HG03280 (cell line): Measurements from ENCODE around the gene NAPG.
"Not testable (repeated sequence)": the region's sequence is repeated elsewhere in the genome, so short reads cannot be mapped to it uniquely, and the experiment has no call there.

ENCODE experiments used
- ATAC-seq: cut with Tn5 transposase; IDR thresholded peaks from one replicate; pipeline ENCODE4 v1.9.1; 2021; ENCODE audit warnings: mild to moderate bottlenecking, moderate library complexity; ENCODE audit not compliant: unreplicated experiment

Gene NAPG

DNA sequence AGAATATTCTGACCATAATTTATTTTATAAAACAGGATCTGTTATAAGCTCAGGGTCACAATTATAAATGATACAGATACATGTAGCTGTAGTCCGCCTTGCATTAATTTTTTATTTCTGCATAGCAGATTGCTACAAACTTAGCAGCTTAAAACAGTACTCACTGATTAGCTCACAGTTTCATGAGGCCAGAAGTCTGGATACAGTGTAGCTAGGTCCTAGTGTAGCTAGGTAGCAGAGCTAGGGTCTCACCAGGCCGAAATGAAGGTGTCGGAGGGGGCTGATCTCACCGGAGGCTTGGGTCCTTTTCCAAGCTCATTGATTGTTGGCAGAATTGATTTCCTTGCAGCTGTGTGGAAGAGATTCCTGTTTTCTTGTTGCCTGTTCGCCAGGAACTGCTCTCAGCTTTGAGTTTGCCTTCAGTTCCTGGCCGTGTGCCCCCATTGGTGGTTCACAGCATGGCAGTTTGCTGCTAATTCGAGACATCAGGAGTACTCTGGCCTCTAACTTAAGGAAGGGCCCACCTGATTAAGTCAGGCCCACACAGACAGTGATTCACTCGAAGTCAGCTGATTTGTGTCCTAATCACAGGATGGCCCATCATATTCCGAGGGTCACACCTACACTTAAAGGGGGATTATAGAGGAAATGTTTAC, 18.4 kb downstream of the NAPG start:
- no peak for ATAC-seq

- no peak for ATAC-seq
These were observed 20.9 kb downstream of the NAPG start for GRCh38 chr18:10546557-10547300.

DNA sequence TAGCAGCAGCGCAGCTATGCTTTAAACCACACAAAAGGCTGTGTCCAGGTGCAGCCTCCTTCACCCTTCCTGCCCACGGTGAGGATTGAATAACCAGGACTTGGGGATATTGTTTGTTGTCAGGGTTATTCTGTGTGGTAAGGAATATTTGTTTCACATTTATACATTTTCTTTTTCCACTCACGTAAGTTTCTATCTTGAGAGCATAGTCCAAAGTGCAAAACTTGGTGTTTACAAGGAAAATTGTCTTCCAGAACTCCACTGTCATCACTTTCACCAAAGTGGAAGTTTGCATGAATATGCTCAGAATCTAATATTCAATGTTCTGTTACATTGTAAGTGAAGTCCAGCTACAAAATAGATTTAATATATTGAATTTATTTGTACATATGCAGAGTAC, 26.4 kb downstream of the NAPG start:
- no peak for ATAC-seq

GRCh38 chr18:10556251-10556650, 30.4 kb downstream of the NAPG start:
- not testable (repeated sequence) for ATAC-seq

GRCh38 chr18:10557085-10557677, 31.4 kb downstream of the NAPG start:
- no peak for ATAC-seq

DNA sequence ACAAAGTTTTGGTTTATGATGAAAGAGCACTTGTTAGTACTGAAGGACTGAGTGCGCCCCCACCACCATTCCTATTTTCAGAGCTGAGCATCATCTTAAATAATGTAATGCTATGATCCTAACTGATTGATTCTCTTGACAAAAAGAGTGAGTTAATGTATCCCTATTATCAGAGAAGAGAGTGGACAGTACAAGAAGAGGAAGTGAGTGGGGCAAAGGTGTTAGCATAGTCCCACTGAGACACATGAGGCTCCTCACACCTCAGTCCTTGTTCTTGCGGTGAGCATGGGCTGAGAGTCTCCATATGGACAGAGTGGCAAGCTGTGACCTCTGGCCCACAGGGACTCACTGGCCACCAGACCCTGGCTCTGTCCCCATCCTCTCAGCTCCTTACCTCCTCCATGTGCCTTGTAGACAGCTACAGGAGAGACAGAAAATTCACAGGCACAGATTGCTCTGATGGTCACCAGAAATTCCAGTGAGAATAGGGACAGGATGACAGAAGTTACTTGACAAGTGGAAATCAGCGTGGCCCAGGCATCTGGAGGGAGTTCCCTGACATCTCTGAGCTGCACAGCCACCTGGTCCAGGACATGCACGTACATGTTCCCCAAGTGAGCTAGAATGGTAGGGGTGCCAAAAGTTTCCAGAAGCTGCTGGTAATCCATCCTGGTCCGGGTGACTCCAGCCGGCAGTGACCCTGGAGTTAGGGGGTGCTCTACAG, 32.6 kb downstream of the NAPG start:
- ATAC-seq, result no peak

GRCh38 chr18:10558967-10559298, 33.1 kb downstream of the NAPG start:
- ATAC-seq, result no peak

- no peak for ATAC-seq
These were observed 34.0 kb downstream of the NAPG start for GRCh38 chr18:10559553-10560451.

- ATAC-seq, result no peak
These were observed 34.7 kb downstream of the NAPG start for GRCh38 chr18:10560452-10561045.

DNA sequence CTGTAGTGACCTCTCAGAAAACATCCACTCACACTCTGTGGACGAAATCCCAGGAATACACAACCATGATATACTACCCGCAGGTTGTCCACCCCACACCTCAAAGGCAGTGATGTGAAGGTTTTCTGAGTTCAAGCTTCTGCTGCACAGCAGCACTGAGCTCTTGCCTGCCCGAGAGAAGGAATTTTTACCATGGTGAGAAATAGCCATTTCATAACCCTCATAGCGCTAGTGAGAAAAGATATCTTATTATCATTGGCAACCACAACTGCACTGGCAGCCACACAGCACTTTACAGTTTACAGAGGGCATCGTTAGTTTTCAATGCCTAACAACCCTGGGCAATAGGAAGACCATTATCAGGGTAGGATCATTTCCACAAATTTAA, 36.9 kb downstream of the NAPG start:
- ATAC-seq, result no peak

DNA sequence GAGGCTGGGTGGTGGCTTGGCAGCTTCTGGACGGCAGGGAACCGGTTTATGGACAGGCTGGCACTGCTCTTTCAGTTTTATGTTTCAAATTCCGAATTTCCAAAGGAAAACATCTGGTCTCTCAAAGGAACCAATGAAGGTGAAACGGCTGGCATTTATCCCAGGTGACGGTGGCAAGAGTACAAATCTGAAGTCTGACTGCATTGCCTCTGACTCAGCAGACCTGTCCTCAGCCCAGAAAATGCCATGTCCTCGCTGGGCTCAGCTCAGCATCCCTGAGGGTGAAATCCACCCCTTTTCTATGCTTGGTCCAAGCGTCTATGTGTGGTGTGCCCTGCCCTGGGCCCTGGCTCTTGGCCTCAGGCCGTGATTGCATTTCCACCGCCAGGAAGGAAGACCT, 38.1 kb downstream of the NAPG start:
- ATAC-seq, result no peak

DNA sequence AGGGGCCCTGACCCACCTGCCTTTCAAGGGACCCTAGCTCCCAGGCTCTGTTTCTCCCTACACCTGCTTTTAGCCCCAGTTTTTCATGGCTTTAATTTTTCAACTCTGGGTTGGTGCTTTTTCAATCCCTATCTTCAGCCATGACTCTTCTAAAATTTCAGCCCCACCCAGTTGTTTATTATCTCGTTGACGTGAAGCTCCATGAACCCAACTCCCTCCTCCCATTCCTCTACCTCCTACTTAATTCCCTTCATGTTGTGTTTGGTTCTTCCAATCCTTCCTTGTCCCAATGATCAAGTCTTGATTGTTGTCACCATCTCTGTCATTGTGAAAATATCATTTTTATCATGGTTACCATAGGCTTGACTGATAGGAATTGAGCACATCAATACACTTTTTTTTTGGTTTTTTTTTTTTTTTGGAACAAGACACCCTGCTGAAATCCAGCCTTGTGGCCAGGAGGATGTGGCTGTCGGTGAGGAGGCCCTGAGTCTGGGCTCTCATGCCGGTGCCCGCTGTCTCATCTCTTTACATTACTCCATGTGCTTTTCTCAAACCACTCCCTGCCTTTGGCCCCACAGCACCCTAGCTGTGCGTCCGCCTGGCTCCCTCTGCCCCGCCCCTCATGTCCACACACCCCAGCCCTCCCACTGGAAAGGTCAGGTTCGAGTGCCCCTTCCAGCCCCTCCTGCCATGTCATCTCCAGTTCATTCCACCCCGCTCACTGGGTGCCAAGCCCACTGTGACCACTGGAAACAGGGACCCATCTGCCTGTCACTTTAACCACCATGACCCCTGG, 39.3 kb downstream of the NAPG start:
- no peak for ATAC-seq

GRCh38 chr18:10565835-10566234, 40.0 kb downstream of the NAPG start:
- no peak for ATAC-seq

- ATAC-seq, result no peak
These were observed 40.6 kb downstream of the NAPG start for GRCh38 chr18:10566390-10566789.

- ATAC-seq, result not testable (repeated sequence)
These were observed 44.1 kb downstream of the NAPG start for GRCh38 chr18:10569941-10570340.

DNA sequence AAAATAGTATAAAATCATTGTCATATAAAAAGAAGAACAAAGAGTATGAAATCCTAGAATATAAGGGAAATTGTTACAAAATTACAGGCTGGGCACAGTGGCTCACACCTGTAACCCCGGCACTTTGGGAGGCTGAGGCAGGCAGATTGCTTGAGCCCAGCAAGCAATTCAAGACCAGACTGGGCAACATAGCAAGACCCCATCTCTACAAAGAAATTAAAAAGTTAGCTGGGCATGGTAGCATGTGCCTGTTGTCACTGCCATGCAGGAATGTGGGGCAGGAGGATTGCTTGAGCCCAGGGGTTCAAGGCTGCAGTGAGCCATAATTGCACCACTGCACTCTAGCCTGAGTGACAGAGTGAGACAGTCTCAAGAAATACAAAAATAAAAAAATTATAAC, 44.8 kb downstream of the NAPG start:
- no peak for ATAC-seq

DNA sequence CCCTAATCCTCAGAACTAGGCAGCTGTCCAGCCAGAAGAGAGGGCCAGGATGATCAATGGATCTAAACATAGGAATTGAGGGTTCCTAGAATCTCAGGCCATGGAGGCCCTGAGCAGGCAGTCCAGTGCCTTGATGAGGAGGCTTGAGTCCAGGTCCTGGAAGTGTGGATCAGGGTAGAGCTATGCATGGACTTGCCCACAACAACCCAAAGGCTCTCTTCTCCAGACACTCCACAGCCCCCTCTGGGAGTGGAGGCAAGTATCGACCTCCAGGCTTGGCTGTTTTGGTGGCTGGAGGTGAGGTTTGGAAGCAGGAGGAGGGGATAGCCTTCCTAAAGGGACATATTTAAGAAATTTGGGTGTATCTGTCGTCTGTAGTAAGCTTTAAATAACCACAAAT, 45.7 kb downstream of the NAPG start:
- no peak for ATAC-seq

- not testable (repeated sequence) for ATAC-seq
These were observed 47.4 kb downstream of the NAPG start for GRCh38 chr18:10573261-10573660.

DNA sequence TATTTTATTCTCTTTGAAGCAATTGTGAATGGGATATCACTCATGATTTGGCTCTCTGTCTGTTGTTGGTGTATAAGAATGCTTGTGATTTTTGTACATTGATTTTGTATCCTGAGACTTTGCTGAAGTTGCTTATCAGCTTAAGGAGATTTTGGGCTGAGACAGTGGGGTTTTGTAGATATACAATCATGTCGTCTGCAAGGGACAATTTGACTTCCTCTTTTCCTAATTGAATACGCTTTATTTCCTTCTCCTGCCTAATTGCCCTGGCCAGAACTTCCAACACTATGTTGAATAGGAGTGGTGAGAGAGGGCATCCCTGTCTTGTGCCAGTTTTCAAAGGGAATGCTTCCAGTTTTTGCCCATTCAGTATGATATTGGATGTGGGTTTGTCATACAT, 48.6 kb downstream of the NAPG start:
- ATAC-seq, result not testable (repeated sequence)
